HepG2 (cell line): ENCODE measurements around the gene LRRC27. TPM values are rescaled to one million over a fixed set of nuclear protein-coding genes. Genes with fewer than 3 reads are reported as not detected.
A peak's percentile ranks its signal among the peaks of the same experiment; 100 is the strongest.

Experiments used
- ADNP ChIP-seq: sonication (generic); formaldehyde crosslinking; IDR thresholded peaks from 2 replicates; pipeline ENCODE4 v1.4.0; 2020; ENCODE audit warnings: missing genetic modification reagents
- ATF7-NPFF ChIP-seq: sonication (generic); formaldehyde crosslinking; IDR thresholded peaks from 2 replicates; pipeline ENCODE4 v1.8.1; 2023; ENCODE audit warnings: mild to moderate bottlenecking, low read depth, missing genetic modification reagents, moderate library complexity
- DPF2 ChIP-seq: sonication (generic); formaldehyde crosslinking; IDR thresholded peaks from 2 replicates; pipeline ENCODE4 v1.4.0; 2020; ENCODE audit warnings: mild to moderate bottlenecking, low read depth, missing genetic modification reagents, borderline replicate concordance
- FOXA3 ChIP-seq: IDR thresholded peaks from 2 replicates; pipeline ENCODE4 v1.6.1; 2016; ENCODE audit warnings: missing genetic modification reagents, missing compliant biosample characterization
- KDM2A ChIP-seq: sonication (generic); formaldehyde crosslinking; IDR thresholded peaks from 2 replicates; pipeline ENCODE4 v1.4.0; 2020; ENCODE audit warnings: low read depth, missing genetic modification reagents, borderline replicate concordance
- KLF12 ChIP-seq: sonication (generic); formaldehyde crosslinking; IDR thresholded peaks from 2 replicates; pipeline ENCODE4 v1.4.0; 2020; ENCODE audit warnings: missing genetic modification reagents, borderline replicate concordance
- PHF5A ChIP-seq: IDR thresholded peaks from one replicate; pipeline ENCODE4 v1.6.1; 2018; ENCODE audit warnings: low read depth, missing genetic modification reagents; ENCODE audit not compliant: unreplicated experiment
- RXRB ChIP-seq: IDR thresholded peaks from 2 replicates; pipeline ENCODE4 v1.6.1; 2016; ENCODE audit warnings: borderline replicate concordance, missing genetic modification reagents, missing compliant biosample characterization
- SP2 ChIP-seq: sonication (generic); formaldehyde crosslinking; IDR thresholded peaks from 2 replicates; pipeline ENCODE4 v1.5.1; 2020; ENCODE audit warnings: mild to moderate bottlenecking, missing genetic modification reagents
- TMF1 ChIP-seq: sonication (generic); formaldehyde crosslinking; IDR thresholded peaks from 2 replicates; pipeline ENCODE4 v1.8.1; 2022; ENCODE audit warnings: low read depth, missing genetic modification reagents
- U2AF2 ChIP-seq: fragments of 200-400 bp; formaldehyde crosslinking; IDR thresholded peaks from 2 replicates; pipeline ENCODE4 v1.6.1; 2017; ENCODE audit warnings: low read depth, mild to moderate bottlenecking, low read length
- ZBTB21 ChIP-seq: sonication (generic); formaldehyde crosslinking; IDR thresholded peaks from 2 replicates; pipeline ENCODE4 v1.4.0; 2020; ENCODE audit warnings: missing genetic modification reagents
- ZFP36L1 ChIP-seq: sonication (generic); formaldehyde crosslinking; IDR thresholded peaks from 2 replicates; pipeline ENCODE4 v1.8.0; 2022; ENCODE audit warnings: mild to moderate bottlenecking, missing genetic modification reagents, moderate library complexity
- ZFP90 ChIP-seq: sonication (generic); formaldehyde crosslinking; IDR thresholded peaks from 2 replicates; pipeline ENCODE4 v1.8.0; 2022; ENCODE audit warnings: missing genetic modification reagents, mild to moderate bottlenecking, inconsistent platforms, borderline replicate concordance
- ZNF329 ChIP-seq: sonication (generic); formaldehyde crosslinking; IDR thresholded peaks from 2 replicates; pipeline ENCODE4 v1.9.0; 2021; ENCODE audit warnings: low read depth, mild to moderate bottlenecking, missing genetic modification reagents
- ZNF414 ChIP-seq: sonication (generic); formaldehyde crosslinking; IDR thresholded peaks from 2 replicates; pipeline ENCODE4 v1.5.0; 2020; ENCODE audit warnings: missing genetic modification reagents
- ZNF484 ChIP-seq: sonication (generic); formaldehyde crosslinking; IDR thresholded peaks from 2 replicates; pipeline ENCODE4 v1.5.1; 2020; ENCODE audit warnings: mild to moderate bottlenecking, low read depth, missing genetic modification reagents, borderline replicate concordance
- ZNF775 ChIP-seq: sonication (generic); formaldehyde crosslinking; IDR thresholded peaks from 2 replicates; pipeline ENCODE4 v1.4.0; 2020; ENCODE audit warnings: missing genetic modification reagents, mild to moderate bottlenecking, moderate library complexity, borderline replicate concordance
- polyA plus RNA-seq, 8 experiments: library from polyadenylated mRNA; depleted of rRNA in 3 of 8; stranded (reverse) in 7 of 8; unstranded in 1 of 8; fragments of >200 nt; fragmentation: Illumina TruSeq in 4 of 8; extraction: Trizol in 4 of 8; gene quantifications; 2 replicates each; pipeline versions ENCODE4 v1.2.1 to v1.2.3, GENCODE V29; 2011 to 2016; ENCODE audit warnings: low read depth in 4 of 8, missing spikeins in 1 of 8, mixed read lengths in 1 of 8; ENCODE audit not compliant: insufficient read depth in 1 of 8
- total RNA-seq, 5 experiments: library from RNA; depleted of rRNA; stranded (reverse); fragments of >200 nt; fragmentation: Illumina TruSeq; extraction: Trizol; gene quantifications; 2 replicates each; pipeline ENCODE4 v1.2.3, GENCODE V29; 2016; ENCODE audit warnings: low read depth in 1 of 5
- TF ChIP-seq, protein P1 (sequence below): sonication (generic); formaldehyde crosslinking; IDR thresholded peaks from 2 replicates; pipeline ENCODE4 v1.5.0; 2020; ENCODE audit warnings: mild to moderate bottlenecking, missing genetic modification reagents
- TF ChIP-seq, protein P2 (sequence below), 2 experiments: sonication (generic) in 1 of 2; formaldehyde crosslinking in 1 of 2; IDR thresholded peaks; 2 replicates each; pipeline versions ENCODE4 v1.5.1 to v1.6.1; 2011 to 2020; ENCODE audit warnings: borderline replicate concordance in 1 of 2, low read depth in 1 of 2, low read length in 1 of 2, mild to moderate bottlenecking in 1 of 2, missing genetic modification reagents in 1 of 2, moderate library complexity in 1 of 2
- TF ChIP-seq, protein P3 (sequence below): sonication (generic); formaldehyde crosslinking; IDR thresholded peaks from 2 replicates; pipeline ENCODE4 v1.8.1; 2023; ENCODE audit warnings: mild to moderate bottlenecking, missing genetic modification reagents, borderline replicate concordance

LRRC27 gene
- total and polyA plus RNA-seq, 2 of the 13 experiments (the other 11 are each of a cell fraction or from before 2014, with no cell fraction given), result 4.2 to 4.6 TPM

DNA sequence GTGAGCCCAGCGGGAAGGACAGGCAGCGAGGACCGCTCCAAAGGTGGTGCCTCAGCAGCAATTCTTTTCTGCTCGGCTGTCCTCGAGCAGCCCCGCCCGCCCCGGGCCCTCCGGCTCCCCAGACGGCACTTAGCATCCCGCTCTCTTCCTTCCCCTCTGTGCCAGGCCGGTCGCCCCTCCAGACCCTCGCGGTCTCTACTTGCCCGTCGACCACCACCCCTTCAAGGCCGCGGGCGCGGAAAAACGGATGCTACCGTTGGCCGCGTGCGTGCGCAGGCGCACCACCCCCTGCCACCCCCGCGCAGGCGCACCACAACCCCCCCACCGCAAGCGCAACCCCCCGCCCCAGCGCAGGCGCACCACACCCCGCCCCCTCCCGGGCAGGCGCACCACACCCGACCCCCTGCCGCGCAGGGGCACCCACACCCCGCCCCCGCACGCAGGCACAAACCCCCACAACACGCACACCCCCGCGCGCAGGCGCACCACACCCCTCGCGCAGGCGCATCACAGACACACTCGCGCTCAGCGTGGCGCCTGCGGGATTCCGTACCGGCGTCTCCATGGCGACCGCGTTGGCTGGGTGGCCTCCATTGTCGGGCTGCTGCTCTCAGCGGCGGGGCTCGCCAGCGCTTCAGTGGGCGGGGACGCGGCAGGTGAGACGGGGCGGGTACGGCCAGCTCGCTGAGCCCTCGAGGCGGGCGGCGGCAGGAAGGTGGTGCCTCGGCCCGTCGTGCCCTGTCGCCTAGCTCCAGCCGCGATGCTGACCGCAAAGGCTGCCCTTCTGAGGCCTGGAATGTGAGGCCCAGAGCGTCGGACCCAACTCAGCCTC is at the start of gene LRRC27 (continued):
- TF ChIP-seq RXRB (0 out of 2 replicates have a peak, but pooled peaks have one; percentile 44), ZNF484 (CRISPR knock-in tag) (no peak), ZFP90 (CRISPR knock-in tag) (no peak; the same call in 1 of the 2 replicates), ADNP (CRISPR knock-in tag) (no peak; the same call in 1 of the 2 replicates), TMF1 (no peak), FOXA3 (CRISPR knock-in tag) (no peak; the same call in 1 of the 2 replicates), PHF5A (CRISPR knock-in tag) (peak; percentile 83), ATF7-NPFF (peak; percentile 80; the same call in 1 of the 2 replicates), ZNF414 (CRISPR knock-in tag) (no peak), ZNF775 (CRISPR knock-in tag) (no peak), ZNF329 (no peak; the same call in 1 of the 2 replicates), ZFP36L1 (CRISPR knock-in tag) (no peak), DPF2 (CRISPR knock-in tag) (no peak), SP2 (CRISPR knock-in tag) (no peak), ZBTB21 (CRISPR knock-in tag) (no peak), KLF12 (CRISPR knock-in tag) (no peak; the same call in none of the 2 replicates), U2AF2 (0 out of 2 replicates have a peak, but pooled peaks have one; percentile 45), KDM2A (CRISPR knock-in tag) (peak; percentile 68; the same call in 1 of the 2 replicates)
- TF ChIP-seq, protein P1, sequence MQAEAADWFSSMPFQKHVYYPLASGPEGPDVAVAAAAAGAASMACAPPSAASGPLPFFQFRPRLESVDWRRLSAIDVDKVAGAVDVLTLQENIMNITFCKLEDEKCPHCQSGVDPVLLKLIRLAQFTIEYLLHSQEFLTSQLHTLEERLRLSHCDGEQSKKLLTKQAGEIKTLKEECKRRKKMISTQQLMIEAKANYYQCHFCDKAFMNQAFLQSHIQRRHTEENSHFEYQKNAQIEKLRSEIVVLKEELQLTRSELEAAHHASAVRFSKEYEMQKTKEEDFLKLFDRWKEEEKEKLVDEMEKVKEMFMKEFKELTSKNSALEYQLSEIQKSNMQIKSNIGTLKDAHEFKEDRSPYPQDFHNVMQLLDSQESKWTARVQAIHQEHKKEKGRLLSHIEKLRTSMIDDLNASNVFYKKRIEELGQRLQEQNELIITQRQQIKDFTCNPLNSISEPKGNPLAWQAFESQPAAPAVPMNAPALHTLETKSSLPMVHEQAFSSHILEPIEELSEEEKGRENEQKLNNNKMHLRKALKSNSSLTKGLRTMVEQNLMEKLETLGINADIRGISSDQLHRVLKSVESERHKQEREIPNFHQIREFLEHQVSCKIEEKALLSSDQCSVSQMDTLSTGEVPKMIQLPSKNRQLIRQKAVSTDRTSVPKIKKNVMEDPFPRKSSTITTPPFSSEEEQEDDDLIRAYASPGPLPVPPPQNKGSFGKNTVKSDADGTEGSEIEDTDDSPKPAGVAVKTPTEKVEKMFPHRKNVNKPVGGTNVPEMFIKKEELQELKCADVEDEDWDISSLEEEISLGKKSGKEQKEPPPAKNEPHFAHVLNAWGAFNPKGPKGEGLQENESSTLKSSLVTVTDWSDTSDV (CRISPR knock-in tag), result no peak; the same call in 1 of the 2 replicates
- TF ChIP-seq, protein P2, sequence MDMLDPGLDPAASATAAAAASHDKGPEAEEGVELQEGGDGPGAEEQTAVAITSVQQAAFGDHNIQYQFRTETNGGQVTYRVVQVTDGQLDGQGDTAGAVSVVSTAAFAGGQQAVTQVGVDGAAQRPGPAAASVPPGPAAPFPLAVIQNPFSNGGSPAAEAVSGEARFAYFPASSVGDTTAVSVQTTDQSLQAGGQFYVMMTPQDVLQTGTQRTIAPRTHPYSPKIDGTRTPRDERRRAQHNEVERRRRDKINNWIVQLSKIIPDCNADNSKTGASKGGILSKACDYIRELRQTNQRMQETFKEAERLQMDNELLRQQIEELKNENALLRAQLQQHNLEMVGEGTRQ (IDR thresholded peaks at IDR 0.05; ENCODE audit: low read depth, low read length), result no peak
- TF ChIP-seq, protein P2 (CRISPR knock-in tag; IDR thresholded peaks at IDR 0.05; ENCODE audit: borderline replicate concordance), result no peak
- TF ChIP-seq, protein P3, sequence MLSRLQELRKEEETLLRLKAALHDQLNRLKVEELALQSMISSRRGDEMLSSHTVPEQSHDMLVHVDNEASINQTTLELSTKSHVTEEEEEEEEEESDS (CRISPR knock-in tag), result no peak
